SK-N-DZ (cell line): ENCODE results near the gene CYREN.

Experiments
- DNase-seq: peaks from one replicate; pipeline ENCODE4 v3.0.0-alpha.2; 2015; ENCODE audit warnings: low spot score

The CYREN gene

GRCh38 chr7:135197906-135198655, 27.6 kb upstream of the CYREN start:
- no peak for DNase-seq

DNA sequence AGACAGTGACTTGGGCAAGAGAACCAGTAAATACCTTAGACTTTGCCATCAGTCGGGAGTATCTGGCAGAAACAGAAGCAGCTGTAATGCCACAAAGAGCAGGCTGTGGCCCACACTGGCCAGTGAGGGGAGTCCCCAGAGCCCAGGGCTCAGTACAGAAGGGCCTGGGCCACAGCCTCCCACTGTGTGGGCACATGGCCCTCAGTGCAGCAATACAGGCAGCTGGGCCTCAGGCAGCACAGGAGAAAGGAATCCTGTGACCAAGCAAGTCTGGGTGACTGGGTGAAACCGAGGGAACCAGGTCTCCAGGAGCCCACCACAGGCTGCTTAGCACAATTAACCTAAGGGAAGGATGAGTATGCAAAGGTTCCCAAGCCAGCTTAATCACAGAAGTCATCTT, 26.8 kb upstream of the CYREN start:
- no peak for DNase-seq

DNA sequence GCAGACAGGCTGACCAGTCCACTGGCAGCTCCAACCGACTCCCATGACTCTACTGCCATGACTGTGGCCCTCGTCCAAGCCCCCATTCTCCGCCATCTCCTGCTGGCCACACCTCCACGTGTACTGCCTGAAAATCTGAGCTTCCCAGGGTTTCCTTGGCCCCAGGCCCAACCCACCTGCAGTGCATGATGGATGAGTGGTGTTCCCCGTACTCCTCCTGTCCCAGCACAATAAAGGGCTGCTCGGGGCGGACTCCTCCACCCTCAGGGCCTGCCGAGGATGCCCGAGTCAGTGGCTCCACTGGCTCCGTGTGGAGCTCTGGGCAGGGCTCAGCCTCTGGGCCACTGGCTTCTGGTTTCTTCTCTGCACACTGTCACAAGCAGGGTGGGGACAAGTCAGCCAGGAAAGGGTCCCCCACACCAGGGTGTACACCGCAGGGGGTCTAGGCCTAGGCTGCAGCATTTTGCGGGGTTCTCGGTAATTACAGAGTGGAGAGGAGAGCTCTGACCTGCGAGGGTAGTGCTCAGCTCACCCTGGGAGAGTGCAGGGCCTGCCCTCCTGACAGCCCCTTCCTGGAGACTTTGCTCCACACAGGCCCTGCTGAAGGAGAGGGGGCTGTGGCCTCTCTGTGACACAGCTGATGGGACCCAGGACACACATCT, 25.6 kb upstream of the CYREN start:
- DNase-seq, result no peak

- DNase-seq, result no peak
These were observed 24.6 kb upstream of the CYREN start for GRCh38 chr7:135195156-135195555.

GRCh38 chr7:135194494-135195095, 24.1 kb upstream of the CYREN start:
- no peak for DNase-seq

GRCh38 chr7:135193615-135194081, 23.1 kb upstream of the CYREN start:
- no peak for DNase-seq

DNA sequence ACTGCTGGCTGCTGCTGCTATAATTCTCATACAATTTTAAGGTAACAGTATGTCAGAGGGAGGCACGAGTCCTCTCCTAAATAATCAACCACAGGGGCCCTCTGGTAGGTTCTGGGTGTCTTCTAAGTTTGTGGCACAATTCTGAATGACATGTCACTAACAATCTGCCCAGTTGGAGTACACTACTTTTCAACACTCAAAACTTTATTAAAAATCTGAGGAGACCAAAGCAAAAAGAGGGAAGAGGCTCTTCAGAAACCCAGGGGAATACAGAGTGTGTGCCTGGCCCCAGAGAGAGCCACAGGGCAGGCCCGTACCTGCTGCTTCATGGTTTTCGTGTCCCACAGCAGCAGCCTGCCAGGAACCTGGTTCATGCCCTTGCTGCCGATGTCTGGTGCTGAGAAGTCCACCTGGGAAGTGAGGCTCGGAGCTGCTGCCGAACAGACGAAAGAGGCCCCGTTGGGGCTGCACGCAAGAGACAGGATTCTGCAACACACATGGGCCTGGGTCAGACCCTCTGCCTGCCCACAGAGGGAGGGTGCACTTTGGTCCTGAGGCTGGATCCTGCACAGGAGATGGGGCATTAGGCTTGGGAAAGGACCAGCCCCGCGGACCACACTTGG, 22.5 kb upstream of the CYREN start:
- DNase-seq, result no peak

- DNase-seq, result no peak
These were observed 20.2 kb upstream of the CYREN start for GRCh38 chr7:135190703-135191102.

DNA sequence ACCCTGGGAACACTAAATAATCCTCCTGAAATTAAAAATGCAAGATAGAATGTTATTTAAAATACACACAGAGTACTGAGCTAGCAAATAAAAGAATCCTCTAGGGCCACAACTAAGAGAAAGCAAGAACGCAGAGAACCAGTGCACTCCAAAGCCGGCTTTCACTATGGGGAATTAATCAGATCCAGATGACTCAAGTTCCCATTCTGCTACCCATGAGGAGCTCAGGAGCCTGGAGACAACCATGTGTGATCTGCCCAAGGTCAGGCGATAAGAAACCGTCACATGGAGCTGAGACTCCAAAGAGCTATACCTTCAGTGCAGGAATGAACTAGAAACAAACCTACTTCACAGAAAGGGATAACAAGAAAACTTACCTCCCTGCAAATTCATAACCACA, 19.5 kb upstream of the CYREN start:
- no peak for DNase-seq

DNA sequence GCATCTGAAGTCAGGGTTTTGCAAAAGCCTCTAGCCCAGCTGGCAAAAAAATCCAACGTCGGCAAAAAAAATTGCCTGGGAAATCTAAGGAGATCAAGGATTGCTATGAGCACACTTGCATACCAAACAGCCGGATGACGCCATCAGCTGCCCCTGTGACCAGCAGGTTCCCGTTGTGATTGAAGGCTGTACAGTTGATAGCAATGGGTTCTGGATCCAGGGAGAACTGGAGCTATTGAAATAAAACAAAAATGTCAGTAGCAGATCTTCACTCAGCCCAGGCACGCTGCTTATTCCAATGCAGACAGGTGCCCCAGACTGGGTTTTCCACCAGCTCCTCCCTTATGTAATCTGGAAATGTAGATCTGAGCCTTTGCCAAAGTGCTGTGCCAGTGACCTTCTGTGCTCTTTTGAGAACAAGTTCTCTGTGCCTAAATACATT, 18.7 kb upstream of the CYREN start:
- no peak for DNase-seq

DNA sequence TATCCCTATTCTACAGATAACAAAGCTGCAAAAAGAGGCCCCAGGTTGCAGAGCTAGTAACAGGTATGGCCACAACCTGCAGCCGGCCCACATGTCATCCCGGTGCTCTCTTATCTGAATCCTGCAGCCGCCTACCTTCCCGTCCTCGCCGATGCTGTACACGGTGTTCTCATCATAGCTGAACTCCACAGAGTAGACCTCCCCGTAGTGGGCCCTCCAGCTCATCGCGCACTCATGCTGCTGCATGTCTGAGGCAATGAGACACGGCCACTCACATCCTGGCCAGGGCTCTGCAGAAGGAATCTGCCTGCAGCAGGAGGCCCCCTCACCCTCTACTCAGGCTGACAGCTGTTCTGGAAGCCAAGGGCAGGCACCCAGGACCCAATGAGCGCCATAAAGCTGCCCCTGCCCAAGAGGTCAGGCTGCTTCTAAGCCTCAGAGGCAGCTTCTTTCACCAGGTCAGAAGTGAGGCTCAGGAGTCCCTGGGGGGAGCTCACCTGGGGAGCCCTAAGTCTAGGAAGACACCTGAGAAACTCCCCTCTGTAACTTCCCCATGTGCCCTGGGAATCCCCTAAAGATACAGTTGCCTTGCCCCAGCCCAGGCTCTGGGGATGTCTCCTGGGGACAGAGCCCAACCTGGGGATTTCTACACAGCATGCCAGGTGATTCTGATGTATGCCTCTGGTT, 17.9 kb upstream of the CYREN start:
- DNase-seq, result no peak

DNA sequence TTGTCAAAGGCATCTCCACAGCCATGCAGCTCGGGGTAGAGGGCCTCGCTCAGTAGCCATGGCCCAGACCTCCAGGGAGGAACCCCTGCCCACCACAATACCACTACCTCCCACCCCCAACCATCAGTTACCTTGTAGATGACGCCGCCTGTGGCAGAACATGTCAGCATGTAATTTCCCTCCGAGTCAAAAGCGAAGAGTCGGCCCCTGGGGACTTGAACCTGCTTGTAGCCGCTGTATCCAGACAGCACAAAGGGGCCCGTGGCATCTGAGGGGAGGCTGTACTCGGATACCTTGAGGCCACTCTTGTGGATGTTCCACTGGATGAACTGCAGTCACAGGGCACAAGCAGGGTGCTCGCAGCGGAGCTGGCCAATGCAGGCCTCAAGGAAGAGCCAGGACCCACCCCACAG, 16.3 kb upstream of the CYREN start:
- DNase-seq, result no peak

GRCh38 chr7:135186261-135186540, 15.7 kb upstream of the CYREN start:
- no peak for DNase-seq

- DNase-seq, result no peak
These were observed 15.2 kb upstream of the CYREN start for GRCh38 chr7:135185471-135186260.

GRCh38 chr7:135184254-135184841, 13.8 kb upstream of the CYREN start:
- DNase-seq, result no peak

GRCh38 chr7:135183478-135183877, 13.0 kb upstream of the CYREN start:
- DNase-seq, result no peak

DNA sequence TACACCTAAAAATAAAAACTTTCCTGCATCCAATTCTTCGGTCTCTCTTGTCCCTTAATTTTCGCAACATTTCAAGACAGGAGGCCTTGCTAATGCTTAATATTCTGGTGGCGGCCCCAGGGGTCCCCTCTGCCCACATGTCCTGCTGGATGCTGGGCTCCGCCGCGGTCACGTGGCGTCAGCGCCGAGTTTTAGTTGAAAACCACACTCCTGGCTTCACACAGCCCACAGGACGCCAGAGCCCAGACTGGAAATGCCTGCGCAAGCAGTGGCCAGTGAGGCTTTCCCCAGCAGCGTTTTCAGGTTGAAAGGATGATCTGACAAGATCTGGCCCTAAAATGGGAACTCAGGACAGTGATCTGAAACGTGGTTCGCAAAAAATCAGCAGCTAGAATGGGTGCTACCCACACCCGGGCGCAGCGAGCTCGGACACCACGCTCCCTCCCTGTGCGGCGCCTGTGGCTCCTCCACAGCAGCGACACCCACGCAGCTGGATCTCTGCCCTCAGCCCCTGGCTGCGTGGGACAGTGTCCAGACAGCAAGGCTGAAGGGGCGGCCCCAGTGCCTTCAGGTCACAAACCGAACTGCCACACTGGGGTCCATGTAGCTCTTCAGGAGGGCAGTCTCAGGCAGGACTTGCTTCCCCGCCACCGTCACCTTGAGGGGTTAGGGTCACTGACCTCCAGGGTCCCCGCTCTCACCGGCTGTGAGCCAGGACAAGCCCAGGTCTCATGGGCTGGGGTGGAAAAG, 11.6 kb upstream of the CYREN start:
- no peak for DNase-seq

DNA sequence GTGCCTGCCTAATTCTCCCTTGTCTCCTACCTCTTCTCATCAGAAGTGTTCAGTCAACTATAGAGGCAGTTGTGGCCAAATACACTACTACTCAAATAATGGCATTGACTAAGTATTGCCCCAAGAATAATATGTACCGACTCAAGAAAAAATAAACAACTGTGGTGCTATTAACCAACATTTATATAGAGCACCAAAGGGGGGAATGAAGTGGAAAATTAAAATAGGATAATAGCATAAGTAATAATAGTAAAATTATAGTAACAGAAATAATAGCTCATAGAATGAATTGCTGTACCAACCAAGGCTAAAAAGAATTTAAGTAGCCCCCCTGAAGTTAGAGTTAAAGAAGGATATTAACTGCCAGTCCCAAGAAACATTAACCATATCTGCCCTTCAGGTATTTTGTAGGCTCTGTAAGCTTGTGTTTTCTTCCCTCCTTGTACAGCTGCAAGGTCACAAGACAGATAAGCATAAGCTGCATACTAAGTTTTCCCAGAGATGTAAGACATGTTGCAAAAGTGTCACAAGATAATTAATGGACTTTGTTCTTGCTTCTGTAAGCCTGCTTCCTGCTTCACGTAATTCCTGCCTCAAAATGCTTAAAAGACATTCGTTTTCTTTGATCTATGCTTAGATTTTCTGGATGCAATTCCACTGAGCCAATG, 10.9 kb upstream of the CYREN start:
- DNase-seq, result no peak

- DNase-seq, result no peak
These were observed 9.6 kb upstream of the CYREN start for GRCh38 chr7:135180122-135180521.
